Caco-2 (cell line): ENCODE data around the gene RIOX2. TPM values are rescaled to one million over a fixed set of nuclear protein-coding genes. Genes with fewer than 3 reads are reported as not detected.

Source experiments
- BruUV-seq: library from RNA; stranded (reverse); fragments of 400-500 nt; replicated peaks from 2 replicates; lab custom pipeline; 2021; lab: Mats Ljungman, UMichigan
- CTCF ChIA-PET: fragments of 300-600 bp; sonication (Branson Sonifier 250); formaldehyde crosslinking; loops from one replicate; lab custom pipeline; 2022; ENCODE audit warnings: antibody characterized with exemption; lab: Charles Lee
- POLR2A ChIA-PET: fragments of 300-600 bp; sonication (Branson Sonifier 250); formaldehyde crosslinking; loops from one replicate; lab custom pipeline; 2022; ENCODE audit warnings: antibody characterized with exemption; lab: Charles Lee
- DNase-seq, 2 experiments: peaks; one replicate each; pipeline versions ENCODE4 v3.0.0 to v3.0.0-alpha.2; 2020 to 2022
- H3K27me3 ChIP-seq: replicated peaks from 2 replicates; pipeline ENCODE4 v1.6.0; 2011; ENCODE audit warnings: low read length; ENCODE audit not compliant: control insufficient read depth, insufficient read depth
- H3K36me3 ChIP-seq: 2 replicates; pipeline ENCODE4 v1.5.1; 2011; ENCODE audit warnings: low read length; ENCODE audit not compliant: control insufficient read depth, insufficient read depth
- H3K4me1 ChIP-seq: fragments of 250-450 bp; sonication (Bioruptor Pico); 2 replicates; pipeline ENCODE4 v1.5.1; 2020; ENCODE audit warnings: mild to moderate bottlenecking
- H3K4me3 ChIP-seq: 2 replicates; pipeline ENCODE4 v1.5.1; 2011; ENCODE audit warnings: low read depth, mild to moderate bottlenecking, control low read depth, low read length
- H3K9me3 ChIP-seq: fragments of 250-450 bp; sonication (Bioruptor Pico); 2 replicates; pipeline ENCODE4 v1.5.1; 2020; ENCODE audit warnings: mild to moderate bottlenecking, moderate library complexity
- H3K27ac Mint-ChIP-seq: one replicate; pipeline ENCODE4 v1.8.0; 2022; ENCODE audit warnings: mixed read lengths; ENCODE audit not compliant: unreplicated experiment
- H3K27me3 Mint-ChIP-seq: one replicate; pipeline ENCODE4 v1.8.0; 2022; ENCODE audit warnings: mixed read lengths; ENCODE audit not compliant: insufficient read depth, unreplicated experiment
- H3K36me3 Mint-ChIP-seq: one replicate; pipeline ENCODE4 v1.8.0; 2022; ENCODE audit warnings: mild to moderate bottlenecking, mixed read lengths; ENCODE audit not compliant: insufficient read depth, unreplicated experiment
- H3K4me1 Mint-ChIP-seq: one replicate; pipeline ENCODE4 v1.8.0; 2022; ENCODE audit warnings: low read depth, mixed read lengths; ENCODE audit not compliant: unreplicated experiment
- H3K4me3 Mint-ChIP-seq: one replicate; pipeline ENCODE4 v1.8.0; 2022; ENCODE audit warnings: mild to moderate bottlenecking, moderate library complexity, mixed read lengths; ENCODE audit not compliant: unreplicated experiment
- H3K9me3 Mint-ChIP-seq: one replicate; pipeline ENCODE4 v1.8.0; 2022; ENCODE audit warnings: mixed read lengths; ENCODE audit not compliant: unreplicated experiment
- intact Hi-C: fragments of 100-400 bp; cut with micrococcal nuclease; formaldehyde crosslinking; loops from one replicate; pipeline ENCODE4 v1.10.0; 2022; ENCODE audit not compliant: unreplicated experiment
- total RNA-seq: library from RNA; stranded (reverse); gene quantifications from 2 replicates; pipeline ENCODE4 v1.2.3, GENCODE V29; 2022
- TF ChIP-seq, protein P1 (sequence below), 2 experiments: fragments of 200-600 bp in 1 of 2; IDR thresholded peaks; 1 replicate in 1 of 2; 2 replicates in 1 of 2; pipeline versions ENCODE4 v1.5.1 to v1.8.0; 2011 to 2022; ENCODE audit warnings: antibody characterized with exemption in 1 of 2, control low read depth in 1 of 2, inconsistent platforms in 1 of 2, low read depth in 1 of 2, low read length in 1 of 2, mild to moderate bottlenecking in 1 of 2, moderate library complexity in 1 of 2; ENCODE audit not compliant: insufficient read depth in 1 of 2, severe bottlenecking in 1 of 2, unreplicated experiment in 1 of 2

RIOX2 gene
- total RNA-seq, 1 experiment from 2014 or later, result 25.0 TPM

DNA sequence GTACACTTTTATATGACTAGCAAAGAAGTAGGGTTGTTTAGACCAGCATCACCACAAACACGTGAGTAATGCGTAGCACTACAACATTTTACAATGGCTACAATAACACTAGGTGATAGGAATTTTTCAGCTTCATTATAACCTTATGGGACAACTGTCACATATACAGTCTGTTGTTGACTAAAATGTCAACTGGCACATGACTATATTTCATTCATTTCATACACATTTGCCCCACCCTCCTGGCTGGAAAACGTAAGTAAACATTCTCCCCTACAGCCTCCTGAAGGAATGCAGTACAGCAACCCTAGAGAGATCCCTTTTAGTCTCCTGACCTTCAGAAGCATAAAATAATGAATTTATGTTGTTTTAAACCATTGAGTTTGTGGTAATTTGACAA is 16.2 kb downstream of the RIOX2 start:
- intact Hi-C loops, result no loop called here
- H3K36me3 Mint-ChIP-seq, result peaks cover 2% of the 10 kb centered on the region
- no peak for DNase-seq
- Histone ChIP-seq H3K36me3 (no peaks in the 10 kb centered on the region), H3K9me3 (no peaks in the 10 kb centered on the region), H3K4me1 (no peaks in the 10 kb centered on the region), H3K4me3 (no peak overlapping the region), H3K27me3 (no peaks in the 10 kb centered on the region)
- BruUV-seq, result no TSS peak
- H3K4me3 Mint-ChIP-seq, result no peak overlapping the region
- TF ChIP-seq, protein P1, sequence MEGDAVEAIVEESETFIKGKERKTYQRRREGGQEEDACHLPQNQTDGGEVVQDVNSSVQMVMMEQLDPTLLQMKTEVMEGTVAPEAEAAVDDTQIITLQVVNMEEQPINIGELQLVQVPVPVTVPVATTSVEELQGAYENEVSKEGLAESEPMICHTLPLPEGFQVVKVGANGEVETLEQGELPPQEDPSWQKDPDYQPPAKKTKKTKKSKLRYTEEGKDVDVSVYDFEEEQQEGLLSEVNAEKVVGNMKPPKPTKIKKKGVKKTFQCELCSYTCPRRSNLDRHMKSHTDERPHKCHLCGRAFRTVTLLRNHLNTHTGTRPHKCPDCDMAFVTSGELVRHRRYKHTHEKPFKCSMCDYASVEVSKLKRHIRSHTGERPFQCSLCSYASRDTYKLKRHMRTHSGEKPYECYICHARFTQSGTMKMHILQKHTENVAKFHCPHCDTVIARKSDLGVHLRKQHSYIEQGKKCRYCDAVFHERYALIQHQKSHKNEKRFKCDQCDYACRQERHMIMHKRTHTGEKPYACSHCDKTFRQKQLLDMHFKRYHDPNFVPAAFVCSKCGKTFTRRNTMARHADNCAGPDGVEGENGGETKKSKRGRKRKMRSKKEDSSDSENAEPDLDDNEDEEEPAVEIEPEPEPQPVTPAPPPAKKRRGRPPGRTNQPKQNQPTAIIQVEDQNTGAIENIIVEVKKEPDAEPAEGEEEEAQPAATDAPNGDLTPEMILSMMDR (IDR thresholded peaks at IDR 0.05; ENCODE audit: insufficient read depth in 1 of 2, low read depth in 1 of 2, low read length in 1 of 2, severe bottlenecking in 1 of 2, unreplicated experiment in 1 of 2), result no peak
- POLR2A ChIA-PET, result no interaction called here
- no peaks in the 10 kb centered on the region for H3K4me1 Mint-ChIP-seq
- CTCF ChIA-PET, result no interaction called here
- H3K9me3 Mint-ChIP-seq, result no peaks in the 10 kb centered on the region
- H3K27me3 Mint-ChIP-seq, result no peaks in the 10 kb centered on the region
- H3K27ac Mint-ChIP-seq, result no peak overlapping the region

DNA sequence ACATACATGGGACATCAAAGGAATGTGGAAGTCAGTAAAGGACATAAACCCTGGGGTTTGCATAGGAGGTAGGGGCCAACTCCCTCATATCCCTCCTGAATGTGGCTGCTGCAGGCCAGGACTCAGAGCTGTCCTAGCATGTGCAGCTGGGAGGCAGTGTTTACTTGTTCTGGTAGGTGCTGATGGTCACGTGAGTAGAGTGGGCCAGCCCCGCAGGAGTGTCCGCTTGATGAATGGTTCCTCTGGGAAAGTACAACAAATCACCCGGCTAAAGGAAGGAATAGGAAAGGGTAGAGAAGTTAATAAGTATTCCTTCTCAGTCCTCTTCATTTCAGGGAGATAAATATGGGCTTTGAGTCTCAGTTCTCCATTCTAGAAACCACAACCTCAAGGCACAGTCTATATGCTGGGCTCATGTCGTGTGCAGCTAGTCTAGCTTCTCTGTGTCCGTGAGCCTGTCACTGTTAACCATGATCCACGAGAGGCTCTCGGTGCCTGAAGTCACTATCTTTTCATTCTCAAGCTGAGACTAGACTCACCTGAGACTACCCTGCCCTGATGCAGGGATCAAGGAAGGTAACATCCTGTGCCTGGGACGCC is 17.9 kb downstream of the RIOX2 start:
- BruUV-seq, result no TSS peak
- no peak for DNase-seq
- no peak overlapping the region for H3K27ac Mint-ChIP-seq
- H3K36me3 Mint-ChIP-seq, result peaks cover 10% of the 10 kb centered on the region
- TF ChIP-seq, protein P1 (IDR thresholded peaks at IDR 0.05; ENCODE audit: insufficient read depth in 1 of 2, low read depth in 1 of 2, low read length in 1 of 2, severe bottlenecking in 1 of 2, unreplicated experiment in 1 of 2), result no peak
- intact Hi-C loops, result no loop called here
- no peaks in the 10 kb centered on the region for H3K4me1 Mint-ChIP-seq
- Histone ChIP-seq H3K36me3 (no peaks in the 10 kb centered on the region), H3K9me3 (no peaks in the 10 kb centered on the region), H3K4me3 (no peak overlapping the region), H3K27me3 (no peaks in the 10 kb centered on the region), H3K4me1 (no peaks in the 10 kb centered on the region)
- no peaks in the 10 kb centered on the region for H3K27me3 Mint-ChIP-seq
- ChIA-PET POLR2A (no interaction called here), CTCF (interaction anchor here (1.1 kb wide), 1 partner anchor 69 kb away, joined by 4 read pairs; no protein-coding TSS in a partner anchor)
- H3K9me3 Mint-ChIP-seq, result no peaks in the 10 kb centered on the region
- H3K4me3 Mint-ChIP-seq, result no peak overlapping the region

DNA sequence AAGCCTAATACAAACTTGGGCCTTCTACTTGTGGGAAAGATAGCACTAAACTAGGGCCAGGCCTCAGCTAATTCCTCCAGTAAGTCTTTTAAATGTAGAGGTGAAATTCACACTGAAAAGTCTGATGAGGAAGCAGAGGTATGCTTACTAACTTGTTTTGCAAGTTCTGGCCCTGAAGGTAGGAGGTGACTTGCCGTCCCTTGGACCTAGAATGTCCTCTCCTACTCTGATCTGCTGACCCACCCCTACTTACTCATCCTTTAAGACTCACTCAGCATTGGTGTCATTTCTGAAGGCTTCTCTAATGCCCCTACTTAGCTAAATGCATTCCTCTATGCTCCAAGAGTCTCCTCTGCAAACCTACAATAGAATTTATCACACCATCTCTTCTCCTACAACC is 19.4 kb downstream of the RIOX2 start:
- CTCF ChIA-PET, result no interaction called here
- BruUV-seq, result no TSS peak
- DNase-seq, result no peak
- no peak overlapping the region for H3K4me3 ChIP-seq
- H3K27me3 Mint-ChIP-seq, result no peaks in the 10 kb centered on the region
- no peak overlapping the region for H3K27ac Mint-ChIP-seq
- no peaks in the 10 kb centered on the region for H3K4me1 ChIP-seq
- H3K9me3 Mint-ChIP-seq, result no peaks in the 10 kb centered on the region
- H3K4me3 Mint-ChIP-seq, result no peak overlapping the region
- peaks cover 18% of the 10 kb centered on the region for H3K36me3 Mint-ChIP-seq
- no peaks in the 10 kb centered on the region for H3K27me3 ChIP-seq
- no peaks in the 10 kb centered on the region for H3K36me3 ChIP-seq
- POLR2A ChIA-PET, result no interaction called here
- no peaks in the 10 kb centered on the region for H3K4me1 Mint-ChIP-seq
- no peaks in the 10 kb centered on the region for H3K9me3 ChIP-seq
- TF ChIP-seq, protein P1 (IDR thresholded peaks at IDR 0.05; ENCODE audit: insufficient read depth in 1 of 2, low read depth in 1 of 2, low read length in 1 of 2, severe bottlenecking in 1 of 2, unreplicated experiment in 1 of 2), result no peak
- intact Hi-C loops, result no loop called here
